H1 (cell line): ENCODE data around the gene TGFBR2. TPM values are rescaled to one million over a fixed set of nuclear protein-coding genes. Genes with fewer than 3 reads are reported as not detected.

ENCODE experiments used
- CTCF ChIA-PET: fragments of 300-600 bp; sonication (Branson Sonifier 250); formaldehyde crosslinking; loops from one replicate; lab custom pipeline; 2021; ENCODE audit not compliant: partially characterized antibody; lab: Charles Lee
- POLR2A ChIA-PET: fragments of 300-600 bp; sonication (Branson Sonifier 250); formaldehyde crosslinking; loops from one replicate; lab custom pipeline; 2021; ENCODE audit warnings: inconsistent platforms; ENCODE audit not compliant: partially characterized antibody; lab: Charles Lee
- DNase-seq, 2 experiments: peaks; one replicate each; pipeline versions ENCODE4 v3.0.0 to v3.0.0-alpha.2; 2010 to 2022; ENCODE audit warnings: low spot score in 2 of 2, low read depth in 1 of 2, mixed read lengths in 1 of 2
- FAIRE-seq: peaks from 2 replicates; lab custom pipeline; 2011; peaks lifted over from hg19 to GRCh38; lab: Jason Lieb, UNC
- H2AFZ ChIP-seq: 2 replicates; pipeline ENCODE4 v1.8.1; 2012; ENCODE audit warnings: low read length, inconsistent platforms
- H2AK5ac ChIP-seq: 2 replicates; pipeline ENCODE4 v1.6.1; 2013; ENCODE audit warnings: low read depth, low read length
- H2BK120ac ChIP-seq: replicated peaks from 2 replicates; pipeline ENCODE3; 2013; ENCODE audit warnings: low read depth, low read length, inconsistent platforms
- H2BK12ac ChIP-seq: 2 replicates; pipeline ENCODE4 v1.6.1; 2013; ENCODE audit warnings: low read depth, low read length
- H2BK15ac ChIP-seq: 2 replicates; pipeline ENCODE4 v1.6.1; 2013; ENCODE audit warnings: low read length
- H2BK20ac ChIP-seq: 2 replicates; pipeline ENCODE4 v1.6.1; 2013; ENCODE audit warnings: low read length
- H2BK5ac ChIP-seq: 2 replicates; pipeline ENCODE4 v1.6.1; 2013; ENCODE audit warnings: low read depth, low read length
- H3K14ac ChIP-seq: 2 replicates; pipeline ENCODE4 v1.6.1; 2013; ENCODE audit warnings: inconsistent platforms; ENCODE audit not compliant: insufficient read length
- H3K18ac ChIP-seq: 2 replicates; pipeline ENCODE4 v1.6.1; 2013; ENCODE audit warnings: low read length; ENCODE audit errors: extremely low read depth
- H3K23ac ChIP-seq: 2 replicates; pipeline ENCODE4 v1.6.1; 2013; ENCODE audit warnings: inconsistent platforms; ENCODE audit not compliant: insufficient read length
- H3K23me2 ChIP-seq: 2 replicates; pipeline ENCODE4 v1.6.1; 2013; ENCODE audit warnings: low read depth, low read length
- H3K27ac ChIP-seq: 2 replicates; pipeline ENCODE4 v1.6.1; 2011; ENCODE audit warnings: low read depth, low read length, inconsistent platforms
- H3K27me3 ChIP-seq, 4 experiments: replicated peaks in 1 of 4; 1 replicate in 1 of 4; 2 replicates in 3 of 4; pipeline versions ENCODE4 v1.6.1 to v1.8.1; 2011 to 2013; ENCODE audit warnings: low read length in 3 of 4, mild to moderate bottlenecking in 3 of 4, inconsistent platforms in 2 of 4, mixed read lengths in 2 of 4, moderate library complexity in 1 of 4; ENCODE audit not compliant: control insufficient read depth in 3 of 4, insufficient read depth in 3 of 4; ENCODE audit errors: extremely low read depth in 1 of 4
- H3K36me3 ChIP-seq, 4 experiments: 2 replicates each; pipeline versions ENCODE4 v1.6.1 to v1.8.1; 2011 to 2013; ENCODE audit warnings: mild to moderate bottlenecking in 4 of 4, low read length in 3 of 4, moderate library complexity in 2 of 4, control low read depth in 1 of 4, inconsistent platforms in 1 of 4; ENCODE audit not compliant: insufficient read depth in 4 of 4, control insufficient read depth in 2 of 4
- H3K4ac ChIP-seq: replicated peaks from 2 replicates; pipeline ENCODE3; 2013; ENCODE audit warnings: low read length, low read depth, mixed read lengths, inconsistent platforms; ENCODE audit not compliant: insufficient read length
- H3K4me1 ChIP-seq, 4 experiments: replicated peaks in 1 of 4; 1 replicate in 1 of 4; 2 replicates in 3 of 4; pipeline versions ENCODE4 v1.6.1 to v1.8.1; 2011 to 2013; ENCODE audit warnings: low read length in 3 of 4, inconsistent platforms in 2 of 4, mixed read lengths in 1 of 4; ENCODE audit not compliant: insufficient read depth in 4 of 4, control insufficient read depth in 3 of 4
- H3K4me2 ChIP-seq, 2 experiments: 2 replicates each; pipeline versions ENCODE4 v1.6.1 to v1.8.1; 2011 to 2013; ENCODE audit warnings: low read depth in 2 of 2, low read length in 2 of 2, control low read depth in 1 of 2, inconsistent platforms in 1 of 2, mild to moderate bottlenecking in 1 of 2; ENCODE audit not compliant: insufficient read depth in 1 of 2
- H3K4me3 ChIP-seq, 4 experiments: fragments of 200-600, 300-600 bp in 1 of 4; sonication (generic), shearing (Covaris generic), sonication (Bioruptor Twin) in 1 of 4; 2 replicates each; pipeline versions ENCODE4 v1.5.1 to v1.8.1; 2011 to 2016; ENCODE audit warnings: low read length in 4 of 4, low read depth in 3 of 4, control low read depth in 2 of 4, inconsistent platforms in 2 of 4, mild to moderate bottlenecking in 2 of 4, mixed read lengths in 1 of 4, moderate library complexity in 1 of 4; ENCODE audit not compliant: insufficient read depth in 2 of 4; ENCODE audit errors: extremely low read depth in 1 of 4
- H3K56ac ChIP-seq: replicated peaks from 2 replicates; pipeline ENCODE3; 2013; ENCODE audit warnings: low read depth, mild to moderate bottlenecking, mixed read lengths, low read length, inconsistent platforms; ENCODE audit not compliant: insufficient read length
- H3K79me1 ChIP-seq: 2 replicates; pipeline ENCODE4 v1.6.1; 2013; ENCODE audit warnings: low read depth, low read length, control low read depth
- H3K79me2 ChIP-seq, 2 experiments: 2 replicates each; pipeline versions ENCODE4 v1.6.1 to v1.8.1; 2012 to 2013; ENCODE audit warnings: low read length in 2 of 2, mild to moderate bottlenecking in 2 of 2, inconsistent platforms in 1 of 2; ENCODE audit not compliant: insufficient read depth in 2 of 2, control insufficient read depth in 1 of 2
- H3K9ac ChIP-seq, 4 experiments: replicated peaks in 1 of 4; 1 replicate in 1 of 4; 2 replicates in 3 of 4; pipeline versions ENCODE4 v1.6.1 to v1.8.1; 2011 to 2013; ENCODE audit warnings: low read depth in 3 of 4, low read length in 3 of 4, control low read depth in 2 of 4, mild to moderate bottlenecking in 2 of 4, moderate library complexity in 2 of 4, inconsistent platforms in 1 of 4; ENCODE audit errors: extremely low read depth in 1 of 4
- H3K9me3 ChIP-seq, 2 experiments: 2 replicates each; pipeline versions ENCODE4 v1.6.1 to v1.8.1; 2012 to 2013; ENCODE audit warnings: mild to moderate bottlenecking in 2 of 2, moderate library complexity in 2 of 2, control low read depth in 1 of 2, inconsistent platforms in 1 of 2, low read depth in 1 of 2, low read length in 1 of 2, mixed read lengths in 1 of 2; ENCODE audit not compliant: insufficient read depth in 2 of 2
- H4K20me1 ChIP-seq, 2 experiments: replicated peaks in 1 of 2; 2 replicates each; pipeline versions ENCODE3 to v1.8.1; 2011 to 2013; ENCODE audit warnings: inconsistent platforms in 2 of 2, low read length in 2 of 2, mild to moderate bottlenecking in 1 of 2; ENCODE audit not compliant: insufficient read depth in 2 of 2, control insufficient read depth in 1 of 2
- H4K5ac ChIP-seq: 2 replicates; pipeline ENCODE4 v1.6.1; 2013; ENCODE audit warnings: low read length, low read depth, mixed read lengths, inconsistent platforms; ENCODE audit not compliant: insufficient read length
- H4K8ac ChIP-seq: 2 replicates; pipeline ENCODE4 v1.8.0; 2013; ENCODE audit warnings: mild to moderate bottlenecking, moderate library complexity, low read length, inconsistent platforms; ENCODE audit not compliant: insufficient read depth; ENCODE audit errors: extremely low read depth
- H4K91ac ChIP-seq: replicated peaks from 2 replicates; pipeline ENCODE3; 2013; ENCODE audit warnings: low read length, mixed read lengths, inconsistent platforms; ENCODE audit not compliant: insufficient read length
- SRF ChIP-seq: IDR thresholded peaks from 2 replicates; pipeline ENCODE4 v1.6.1; 2011; ENCODE audit warnings: mild to moderate bottlenecking, low read depth, low read length, moderate library complexity
- WGBS, 2 experiments: shearing (Covaris generic) in 1 of 2; methylation state at CpG; one replicate each; pipeline versions ENCODE4 v1.1.6 to v1.1.7; 2013 to 2015; ENCODE audit warnings: low lambda C conversion rate in 2 of 2, mixed read lengths in 2 of 2, inconsistent platforms in 1 of 2, low coverage in 1 of 2, missing lambda C conversion rate in 1 of 2; ENCODE audit not compliant: insufficient replicate concordance in 2 of 2, insufficient coverage in 1 of 2, insufficient read length in 1 of 2; ENCODE audit errors: extremely low coverage in 1 of 2, missing lambda C conversion rate in 1 of 2; 5-methylcytosine and 5-hydroxymethylcytosine counted together
- polyA plus RNA-seq, 7 experiments: library from polyadenylated mRNA; depleted of rRNA in 3 of 7; stranded (reverse) in 5 of 7; unstranded in 2 of 7; fragments of >200 nt in 5 of 7; fragments of 200-250 nt in 2 of 7; gene quantifications; 1 replicate in 5 of 7; 2 replicates in 1 of 7; 4 replicates in 1 of 7; pipeline versions ENCODE4 v1.2.1 to v1.2.3, GENCODE V29; 2011 to 2013; ENCODE audit warnings: missing spikeins in 2 of 7, mixed read lengths in 2 of 7
- total RNA-seq: library from RNA; stranded (reverse); fragmentation: NEBNext Ultra II Directional; extraction: Animal tissue kit (Norgen Biotek cat#: 25700); gene quantifications from 2 replicates; pipeline ENCODE4 v1.2.1, GENCODE V29; 2021

Gene TGFBR2
- total and polyA plus RNA-seq, 2 of the 8 experiments (the other 6 are each of a cell fraction or from before 2014, with no cell fraction given): 4.2 to 7.4 TPM

GRCh38 chr3:30741889-30742288 is 135.5 kb downstream of the TGFBR2 start:
- no peak for DNase-seq
- Histone ChIP-seq H2BK15ac (peak overlapping the region; percentile 62; the same call in 1 of the 2 replicates), H2AK5ac (no peak overlapping the region), H2BK120ac (no peak overlapping the region), H2BK5ac (peak overlapping the region; percentile 28; the same call in 1 of the 2 replicates), H3K4me2 (no peak overlapping the region), H3K79me2 (no peaks in the 10 kb centered on the region), H3K14ac (no peak overlapping the region), H3K4ac (no peak overlapping the region), H3K18ac (no peak overlapping the region), H2BK20ac (no peak overlapping the region), H3K79me1 (no peaks in the 10 kb centered on the region), H4K91ac (no peak overlapping the region), H3K4me3 (no peak overlapping the region), H4K20me1 (no peaks in the 10 kb centered on the region), H3K9ac (no peak overlapping the region), H3K56ac (no peak overlapping the region), H2AFZ (no peak overlapping the region), H3K36me3 (no peaks in the 10 kb centered on the region), H4K8ac (no peak overlapping the region), H3K27ac (no peak overlapping the region), H3K9me3 (no peaks in the 10 kb centered on the region), H3K4me1 (peaks cover 0 to 12% (median 4%) of the 10 kb centered on the region in 4 experiments; a peak in 4 of 7 replicates), H4K5ac (no peak overlapping the region), H2BK12ac (no peak overlapping the region), H3K23me2 (no peaks in the 10 kb centered on the region), H3K27me3 (no peaks in the 10 kb centered on the region), H3K23ac (no peak overlapping the region)
- 86% methylated on average over 2 of the region's 2 CpGs; no CpG with 5 or more reads in 1 of the 2 experiments for WGBS, 2 experiments
- FAIRE-seq: no peak
- ChIA-PET POLR2A (no interaction called here), CTCF (interaction anchor here (0.6 to 0.7 kb wide), 3 partner anchors 48 to 536 kb away, joined by 3 to 4 read pairs (median 3); no protein-coding TSS in a partner anchor)
- no peak for TF ChIP-seq SRF
